Epithelial cell of proximal tubule (primary cell): ENCODE results near the gene C2CD2. TPM values are rescaled to one million over a fixed set of nuclear protein-coding genes. Genes with fewer than 3 reads are reported as not detected.

Source experiments
- DNase-seq: peaks from one replicate; pipeline ENCODE4 v3.0.0-alpha.2; 2011; ENCODE audit warnings: low read depth
- H3K4me3 ChIP-seq: 2 replicates; pipeline ENCODE4 v1.5.1; 2011; ENCODE audit warnings: low read depth, mild to moderate bottlenecking, low read length
- CTCF ChIP-seq: conservative IDR thresholded peaks from 2 replicates; pipeline ENCODE4 v1.5.1; 2012; ENCODE audit warnings: low read depth, mild to moderate bottlenecking, low read length
- total RNA-seq: library from RNA; depleted of rRNA; stranded (reverse); fragments of >200 nt; gene quantifications from 2 replicates; pipeline ENCODE4 v1.2.3, GENCODE V29; 2015

The C2CD2 gene
- total RNA-seq, 1 donor from 2014 or later, result 7.1 TPM

DNA sequence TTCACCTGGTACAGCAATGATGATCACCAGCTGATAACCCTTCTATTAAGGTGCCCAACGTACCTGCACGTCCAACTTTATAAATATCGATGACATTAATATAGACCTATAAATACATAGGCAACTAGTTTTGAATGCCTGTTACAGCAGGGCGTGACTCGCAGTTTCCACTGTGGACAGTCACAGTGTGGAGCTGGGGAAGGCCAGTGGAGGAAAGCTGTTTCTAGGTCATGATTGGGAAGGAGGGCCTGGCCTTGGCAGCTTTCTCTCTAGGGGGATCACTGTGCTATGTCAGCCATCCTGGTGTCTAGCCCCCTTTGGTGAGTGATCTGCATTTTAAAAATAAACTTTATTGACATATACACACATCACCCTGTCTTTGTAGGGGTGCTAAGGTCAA is 70.2 kb downstream of the C2CD2 start:
- DNase-seq, result no peak
- no peak overlapping the region for H3K4me3 ChIP-seq
- TF ChIP-seq CTCF, result no peak

GRCh38 chr21:41881051-41881450 is 72.8 kb downstream of the C2CD2 start:
- no peak for TF ChIP-seq CTCF
- DNase-seq, result no peak
- no peak overlapping the region for H3K4me3 ChIP-seq

DNA sequence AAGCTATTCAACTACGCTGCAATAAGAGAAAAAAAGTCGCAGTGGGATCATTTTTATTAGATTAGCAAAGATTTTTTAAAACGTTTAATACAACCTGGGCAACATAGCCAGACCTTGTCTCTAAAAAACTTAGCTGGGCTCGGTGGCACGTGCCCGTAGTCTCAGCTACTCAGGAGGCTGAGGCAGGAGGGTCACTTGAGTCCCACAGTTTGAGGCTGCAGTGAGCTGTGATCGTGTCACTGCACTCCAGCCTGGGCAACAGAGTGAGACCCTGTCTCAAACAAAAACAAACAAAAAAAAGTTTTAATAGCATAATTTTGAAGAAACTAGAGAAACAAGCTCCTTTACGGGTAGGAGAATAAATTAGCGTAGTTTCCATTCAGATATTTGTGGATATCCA is 73.7 kb downstream of the C2CD2 start:
- peak overlapping the region; percentile 77 for H3K4me3 ChIP-seq
- no peak for DNase-seq
- no peak for TF ChIP-seq CTCF

GRCh38 chr21:41879190-41879998 is 74.4 kb downstream of the C2CD2 start, which contains the start of gene PRDM15:
PRDM15 (minus strand) TSS chr21:41879344; CDS start chr21:41860363, 18,981 bp downstream.
- TF ChIP-seq CTCF, result no peak
- DNase-seq, result no peak
- H3K4me3 ChIP-seq, result peak within 1 kb of the TSS; percentile 95

- peak overlapping the region; percentile 95 for H3K4me3 ChIP-seq
- TF ChIP-seq CTCF, result no peak
- DNase-seq, result no peak
Measured at GRCh38 chr21:41878831-41879189, 75.0 kb downstream of the C2CD2 start.

DNA sequence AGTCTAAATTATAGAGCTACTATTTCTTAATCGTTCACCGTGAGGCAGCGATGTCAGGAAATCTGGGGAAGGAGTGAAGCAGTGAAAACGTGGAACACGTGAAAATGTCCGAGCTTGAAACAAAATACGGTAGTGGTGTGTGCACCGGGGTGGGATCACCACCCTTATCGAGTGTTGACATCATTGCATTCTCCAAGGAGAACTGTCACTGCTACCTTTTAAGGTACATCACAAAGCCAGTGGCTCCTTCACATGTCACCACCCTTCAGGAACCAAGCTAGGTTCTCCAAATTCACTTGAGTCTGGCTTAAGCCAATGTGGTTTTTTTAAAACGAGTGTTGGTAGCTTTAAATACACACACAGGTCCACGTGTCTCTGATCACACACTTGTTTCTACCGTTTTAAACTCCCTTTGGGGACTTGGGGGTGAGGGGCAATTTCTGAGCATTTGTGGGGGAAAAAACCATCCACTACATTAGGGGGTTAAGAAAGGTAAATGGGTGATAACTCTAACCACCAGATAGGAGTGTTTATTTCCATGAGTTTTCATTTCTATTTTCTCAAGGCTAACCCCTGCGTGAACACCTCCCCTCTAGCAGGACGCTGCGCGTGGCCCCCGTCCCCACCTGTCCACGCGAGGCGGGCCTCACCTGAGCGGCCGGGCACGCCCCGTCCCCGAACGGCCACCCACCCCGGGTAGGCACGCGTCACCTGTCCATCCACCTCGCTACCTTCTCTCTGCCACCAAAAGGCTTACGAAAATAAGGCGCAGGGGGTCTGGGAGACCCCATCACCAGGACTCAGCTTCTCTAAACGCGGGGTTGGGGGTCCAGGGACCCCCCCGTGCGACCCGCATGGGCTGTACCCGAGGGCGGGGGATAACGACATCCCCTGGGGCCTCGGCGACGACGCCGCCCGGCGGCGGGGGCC is 75.7 kb downstream of the C2CD2 start:
- peak overlapping the region; percentile 95 for H3K4me3 ChIP-seq
- DNase-seq, result no peak
- TF ChIP-seq CTCF, result no peak
